SW 1271 (cell line): ENCODE data around the gene CCDC146.
"Not testable (repeated sequence)": the region's sequence is repeated elsewhere in the genome, so short reads cannot be mapped to it uniquely, and the experiment has no call there.

Source experiments
- DNase-seq, 2 experiments: peaks; one replicate each; lab custom pipeline; 2025; lab: John Stamatoyannopoulos, UW

CCDC146 gene

DNA sequence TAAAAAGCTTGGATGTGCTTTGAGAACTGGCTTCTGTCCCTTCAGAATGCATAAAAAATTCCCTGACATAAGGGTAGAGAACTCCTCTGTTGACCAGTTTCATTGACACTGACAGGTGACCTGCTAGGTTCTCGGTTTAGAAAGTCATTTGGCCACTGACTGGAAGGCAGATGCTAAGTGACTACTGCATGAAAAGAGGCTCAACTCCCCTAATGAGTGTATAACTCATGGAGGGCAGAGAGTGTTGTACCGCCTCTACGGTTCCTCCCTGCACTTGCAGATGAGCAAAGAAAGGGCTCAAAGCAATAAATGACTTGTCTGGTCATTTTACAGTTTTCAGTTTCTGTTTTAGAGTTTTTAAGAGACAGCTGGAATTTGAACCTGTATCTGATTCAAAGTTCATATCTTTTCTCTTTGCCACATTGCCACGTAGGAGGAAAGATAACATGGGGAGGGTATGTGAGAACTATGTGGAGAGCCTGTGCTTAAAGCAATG, 80.1 kb downstream of the CCDC146 start:
- DNase-seq = no peak

DNA sequence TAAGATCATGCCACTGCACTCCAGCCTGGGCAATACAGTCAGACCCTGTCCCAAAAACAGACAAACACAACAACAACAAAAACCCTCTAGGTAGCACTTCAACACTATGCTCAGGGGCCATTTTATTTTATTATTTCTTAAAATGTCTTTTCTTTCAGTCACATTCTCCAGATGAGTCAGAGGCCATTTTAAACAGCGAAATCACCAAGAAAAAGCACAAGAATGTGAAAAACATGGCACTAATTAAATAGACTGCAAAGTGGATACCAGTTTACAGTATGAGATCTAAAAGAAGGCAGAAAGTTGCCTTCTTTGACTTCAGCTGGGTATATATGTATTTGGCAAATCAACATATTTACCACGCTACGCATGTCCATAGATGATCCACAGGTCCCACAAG, 83.3 kb downstream of the CCDC146 start:
- no peak for DNase-seq

DNA sequence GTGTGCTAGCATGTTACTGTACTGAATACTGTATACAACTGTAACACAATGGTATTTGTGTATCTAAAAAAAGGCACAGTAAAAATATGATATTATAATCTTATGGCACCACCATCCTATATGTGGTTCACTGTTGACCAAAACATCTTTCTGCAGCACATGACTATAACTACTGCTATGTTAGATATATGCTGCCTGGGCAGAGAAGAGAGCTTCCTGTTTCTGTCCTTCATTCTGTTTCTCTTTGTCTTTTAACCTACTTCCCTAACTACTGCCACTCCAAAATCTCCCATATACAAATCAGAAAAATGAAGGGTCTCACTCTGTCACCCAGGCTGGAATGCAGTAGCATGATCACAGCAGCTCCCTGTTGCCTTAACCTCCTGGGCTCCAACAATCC, 86.0 kb downstream of the CCDC146 start:
- no peak for DNase-seq

DNA sequence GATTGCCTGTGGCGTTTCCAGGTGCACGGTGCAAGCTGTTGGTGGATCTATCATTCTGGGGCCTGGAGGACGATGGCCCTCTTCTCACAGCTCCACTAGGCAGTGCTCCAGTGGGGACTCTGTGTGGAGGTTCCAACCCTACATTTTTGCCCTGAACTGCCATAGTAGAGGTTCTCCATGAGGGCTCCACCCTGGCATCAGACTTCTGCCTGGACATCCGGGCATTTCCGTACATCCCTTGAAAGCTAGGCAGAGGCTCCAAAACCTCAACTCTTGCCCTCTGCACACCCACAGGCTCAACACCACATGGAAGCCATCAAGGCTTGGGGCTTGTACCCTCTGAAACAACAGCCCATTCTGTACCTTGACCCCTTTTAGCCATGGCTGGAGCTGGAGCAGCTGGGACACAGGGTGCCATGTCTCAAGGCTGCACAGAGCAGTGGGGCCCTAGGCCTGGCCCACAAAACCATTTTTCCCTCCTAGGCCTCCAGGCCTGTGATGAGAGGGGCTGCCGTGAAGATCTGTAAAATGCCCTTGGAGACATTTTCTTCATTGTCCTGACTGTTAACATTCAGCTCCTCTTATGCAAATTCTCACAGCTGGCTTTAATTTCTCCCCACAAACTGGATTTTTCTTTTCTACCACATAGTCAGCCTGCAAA, 87.2 kb downstream of the CCDC146 start:
- DNase-seq = no peak

DNA sequence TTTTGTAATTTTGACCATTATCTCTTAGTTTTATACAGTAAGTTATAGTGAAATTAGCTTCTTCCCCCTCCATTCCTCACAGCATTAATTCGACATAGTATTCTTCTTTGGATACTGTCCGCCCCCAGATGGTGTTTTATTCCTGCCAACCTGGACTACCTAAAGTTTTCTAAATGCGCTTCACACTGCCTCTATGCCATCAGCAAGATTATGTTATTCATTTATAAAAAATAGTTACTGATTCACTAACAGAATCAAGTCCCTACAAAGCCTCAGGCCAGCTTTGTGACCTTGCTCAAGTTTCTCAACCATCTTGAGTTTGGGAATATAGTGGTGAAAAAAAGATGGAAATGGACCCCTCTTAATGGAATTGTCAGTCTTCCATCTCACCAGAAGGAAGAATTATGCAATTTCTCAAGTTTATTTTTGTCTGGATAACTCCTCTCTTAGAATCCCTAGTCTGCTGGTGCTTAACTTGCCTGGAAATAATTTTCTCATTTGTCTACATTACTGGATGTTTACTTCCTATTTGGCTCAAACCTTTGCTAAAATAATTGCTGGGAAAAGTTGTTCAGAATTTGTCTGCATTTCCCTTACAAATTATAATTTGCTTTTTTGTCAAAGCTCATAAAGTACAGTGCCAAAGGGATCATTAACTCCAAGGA, 93.9 kb downstream of the CCDC146 start:
- DNase-seq = no peak

DNA sequence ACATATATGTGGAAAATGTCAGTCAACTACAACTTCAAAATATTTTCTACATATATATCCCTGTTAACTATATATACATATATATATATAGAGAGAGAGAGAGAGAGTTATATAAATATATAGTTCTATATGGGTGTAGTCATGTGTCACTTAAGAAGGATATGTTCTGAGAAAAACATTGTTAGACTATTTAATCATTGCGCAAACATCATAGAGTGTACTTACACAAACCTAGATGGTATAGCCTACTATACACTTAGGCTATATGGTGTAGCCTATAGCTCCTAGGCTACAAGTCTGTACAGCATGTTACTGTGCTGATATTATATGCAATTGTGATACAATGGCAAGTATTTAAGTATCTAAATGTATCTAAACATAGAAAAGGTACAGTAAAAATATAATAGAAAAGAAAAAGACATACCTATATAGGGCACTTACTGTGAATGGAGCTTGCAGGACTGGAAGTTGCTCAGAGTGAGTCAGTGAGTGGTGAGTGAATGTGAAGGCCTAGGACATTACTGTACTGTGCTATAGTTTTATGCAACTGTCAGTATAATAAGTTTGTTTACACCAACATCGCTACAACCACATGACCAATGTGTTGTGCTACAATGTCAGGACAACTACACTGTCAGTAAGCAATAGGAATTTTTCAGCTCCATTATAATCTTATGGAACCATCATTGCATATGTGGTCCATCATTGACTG, 95.2 kb downstream of the CCDC146 start:
- DNase-seq = no peak

DNA sequence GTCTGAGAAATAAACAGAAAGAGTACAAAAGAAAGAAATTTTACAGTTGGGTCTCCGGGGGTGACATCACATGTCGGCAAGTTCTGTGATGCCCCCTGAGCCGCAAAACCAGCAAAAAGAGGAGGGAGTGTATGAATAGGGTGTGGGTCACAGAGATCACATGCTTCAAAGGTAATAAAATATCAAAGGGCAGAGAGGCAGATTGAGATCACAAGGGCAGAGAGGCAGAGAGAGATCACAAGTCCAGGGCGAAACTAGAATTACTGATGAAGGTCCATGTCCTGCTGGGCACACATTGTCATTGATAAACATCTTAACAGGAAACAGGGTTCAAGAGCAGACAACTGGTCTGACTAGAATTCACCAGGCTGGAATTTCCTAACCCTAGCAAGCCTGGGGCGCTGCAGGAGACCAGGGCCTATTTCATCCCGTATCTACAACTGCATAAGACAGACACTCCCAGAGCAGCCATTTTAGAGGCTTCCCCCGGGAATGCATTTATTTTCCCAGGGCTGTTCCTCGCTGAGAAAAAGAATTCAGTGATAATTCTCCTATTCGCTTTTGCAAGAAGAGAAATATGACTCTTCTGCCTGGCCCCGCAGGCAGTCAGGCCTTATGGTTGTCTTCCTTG, 97.4 kb downstream of the CCDC146 start:
- not testable (repeated sequence) for DNase-seq

DNA sequence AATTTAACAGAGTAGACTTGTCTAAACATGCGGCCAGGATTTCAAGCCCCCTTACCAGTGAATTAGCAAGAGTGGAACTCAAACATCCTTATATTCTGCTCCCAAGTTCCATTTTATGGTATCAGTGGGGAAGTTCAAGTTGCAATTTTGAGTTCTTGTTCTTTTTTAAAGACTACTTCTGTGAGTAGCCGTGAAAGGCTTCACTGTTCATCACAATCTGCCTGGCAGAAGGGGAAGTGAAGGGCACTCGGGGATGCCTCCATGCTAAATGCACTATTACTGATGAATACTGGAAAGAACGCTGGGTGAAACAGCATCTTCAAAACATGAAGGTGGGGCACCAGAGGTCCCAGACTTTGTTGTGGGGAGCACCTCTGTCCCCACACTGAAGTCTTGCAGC, 99.7 kb downstream of the CCDC146 start:
- no peak for DNase-seq

DNA sequence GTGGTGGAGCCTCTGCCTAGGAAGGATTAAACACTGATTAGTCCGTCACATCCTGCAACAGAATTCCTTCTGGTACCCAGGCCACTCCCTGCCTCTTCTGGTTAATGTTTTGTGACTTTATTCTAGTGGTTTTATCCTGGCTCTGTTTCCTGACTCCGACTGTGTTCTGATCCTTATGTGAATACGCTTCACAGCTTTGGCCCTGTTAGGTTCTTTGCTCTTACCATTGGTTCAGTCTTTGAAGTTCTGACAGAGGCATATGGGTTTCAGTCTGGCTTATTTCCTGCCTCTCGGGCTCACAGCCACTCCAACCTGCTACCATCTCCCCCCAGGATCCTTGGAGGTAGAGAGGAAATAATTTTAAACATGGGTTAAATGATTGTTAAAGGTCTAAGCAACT, 100.4 kb downstream of the CCDC146 start:
- no peak for DNase-seq

DNA sequence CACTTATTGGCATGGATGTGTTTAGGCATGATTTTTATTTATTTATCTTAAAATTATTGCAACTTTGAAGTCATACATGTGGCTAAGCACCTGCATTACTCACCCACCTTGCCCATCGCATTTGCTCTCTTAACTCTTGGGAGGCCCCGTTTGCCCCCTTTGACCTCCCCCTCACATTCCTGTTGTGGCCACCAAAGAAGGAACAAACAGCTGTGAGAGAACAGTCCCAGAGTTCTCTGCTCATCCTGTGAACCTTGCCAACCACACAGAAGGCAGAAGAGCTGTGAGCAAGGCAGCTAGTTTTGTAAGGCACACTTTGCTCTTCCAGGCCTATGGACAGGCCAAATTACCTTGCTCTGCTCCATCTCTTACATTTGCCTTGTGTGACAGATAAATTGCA, 100.8 kb downstream of the CCDC146 start:
- no peak for DNase-seq

DNA sequence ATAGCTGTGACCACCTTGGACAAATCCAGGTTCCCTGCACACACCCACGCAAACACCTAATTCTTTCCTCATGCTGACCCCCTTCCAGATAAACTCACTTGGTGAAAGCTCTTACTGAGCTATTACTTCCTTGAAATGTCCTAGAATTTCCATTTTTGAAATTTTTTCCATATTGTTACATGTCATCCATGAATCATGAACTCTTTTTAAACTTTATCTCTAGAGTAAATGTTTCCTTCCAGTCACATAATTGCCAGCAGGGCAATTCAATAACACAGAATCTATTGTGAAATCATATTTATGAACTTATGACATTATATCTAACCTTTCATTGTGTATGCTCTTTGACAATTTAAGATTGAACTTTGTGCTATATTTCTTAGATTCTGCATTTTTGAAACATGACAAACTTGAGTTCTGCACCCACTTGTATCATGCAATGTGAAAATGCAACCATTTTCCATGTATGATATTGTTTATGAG, 104.0 kb downstream of the CCDC146 start:
- no peak for DNase-seq

DNA sequence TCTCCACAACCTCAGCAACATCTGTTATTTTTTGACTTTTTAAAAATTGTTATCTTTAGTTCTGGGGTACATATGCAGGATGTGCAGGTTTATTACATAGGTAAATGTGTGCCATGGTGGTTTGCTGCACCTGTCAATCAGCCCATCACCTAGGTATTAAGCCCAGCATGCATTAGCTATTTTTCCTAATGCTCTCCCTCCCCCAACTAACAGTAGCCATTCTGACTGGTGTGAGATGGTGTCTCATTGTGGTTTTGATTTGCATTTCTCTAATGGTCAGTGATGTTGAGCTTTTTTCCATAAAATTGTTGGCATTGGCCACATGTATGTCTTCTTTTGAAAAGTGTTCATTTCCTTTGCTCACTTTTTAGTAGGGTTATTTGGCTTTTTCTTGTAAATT, 106.4 kb downstream of the CCDC146 start:
- DNase-seq = not testable (repeated sequence)

DNA sequence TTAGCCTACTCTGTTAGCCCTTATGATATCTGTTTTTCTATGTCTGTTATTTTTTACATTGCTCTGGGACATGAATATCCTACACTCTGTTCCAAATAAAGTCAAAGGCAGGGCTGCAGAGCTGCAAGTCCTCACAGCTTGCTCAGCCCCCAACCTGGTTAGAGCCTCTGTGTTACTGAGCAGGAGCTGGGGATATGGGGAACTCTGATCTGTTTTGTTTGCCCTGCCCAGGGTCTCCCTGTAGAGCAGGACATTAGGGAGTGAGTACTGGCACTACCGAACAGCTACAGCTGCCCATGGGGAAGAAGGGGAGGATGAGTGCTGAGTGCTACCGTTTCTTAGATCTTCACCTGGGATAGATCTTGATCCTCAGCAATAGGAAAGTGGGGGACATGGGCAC, 110.1 kb downstream of the CCDC146 start:
- DNase-seq = no peak

DNA sequence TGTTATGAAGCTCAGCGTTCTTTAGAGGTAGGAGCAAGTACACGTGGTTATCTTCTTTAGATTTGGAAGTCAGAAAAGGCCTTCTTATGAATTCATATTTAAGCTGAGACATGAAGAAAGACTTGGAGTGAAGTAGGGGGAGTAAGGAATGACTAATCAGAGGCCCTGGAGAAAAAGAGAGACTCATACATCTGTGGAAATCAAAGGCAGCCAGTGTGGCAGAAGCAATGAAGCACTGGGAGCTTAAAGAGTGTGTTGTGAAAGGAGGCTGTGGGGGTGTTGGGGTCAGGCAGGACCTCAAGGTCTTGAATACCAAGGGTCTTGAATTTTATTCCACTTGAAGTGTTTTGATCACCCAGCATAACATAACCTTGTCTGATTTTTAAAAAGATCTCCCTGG, 112.9 kb downstream of the CCDC146 start:
- no peak for DNase-seq

DNA sequence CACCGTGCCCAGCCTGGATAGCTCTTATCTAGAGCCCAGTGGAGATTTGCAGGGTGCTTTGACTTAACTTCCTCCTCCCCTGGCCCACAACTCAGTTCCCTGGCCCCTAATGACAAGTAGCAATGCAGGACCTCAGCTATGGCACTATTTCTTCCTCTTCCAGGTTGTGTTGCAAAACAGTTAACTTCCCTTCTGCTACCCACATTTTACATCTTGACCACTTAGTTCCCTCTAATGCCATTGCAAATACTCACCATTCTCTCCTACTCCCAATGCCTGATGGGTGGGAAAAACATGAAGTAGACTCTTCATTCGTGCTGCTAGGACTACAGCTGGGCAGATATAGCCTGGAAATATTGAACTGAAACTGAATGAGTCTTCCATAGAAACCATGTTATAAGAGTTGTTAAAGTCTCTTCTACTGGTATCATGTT, 116.3 kb downstream of the CCDC146 start:
- DNase-seq = no peak

DNA sequence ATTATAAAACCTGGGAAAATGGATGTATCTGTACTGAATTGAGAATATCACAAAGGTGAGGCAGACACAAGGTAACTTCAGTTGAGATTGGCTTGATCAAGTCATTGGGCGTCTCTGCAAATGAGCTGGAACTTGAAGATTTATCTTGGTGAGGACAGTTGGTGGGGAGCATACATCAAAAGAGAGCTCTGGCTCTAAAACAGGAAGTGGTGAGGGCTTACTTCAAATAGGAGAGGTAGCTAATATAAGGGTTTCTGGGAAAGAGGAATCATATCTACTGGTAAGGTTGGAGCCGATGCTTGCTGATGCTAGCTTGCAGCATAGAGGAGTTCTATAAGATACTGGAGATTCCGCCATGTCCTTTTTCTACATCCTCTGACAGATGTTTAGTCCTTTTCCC, 117.1 kb downstream of the CCDC146 start:
- no peak for DNase-seq

DNA sequence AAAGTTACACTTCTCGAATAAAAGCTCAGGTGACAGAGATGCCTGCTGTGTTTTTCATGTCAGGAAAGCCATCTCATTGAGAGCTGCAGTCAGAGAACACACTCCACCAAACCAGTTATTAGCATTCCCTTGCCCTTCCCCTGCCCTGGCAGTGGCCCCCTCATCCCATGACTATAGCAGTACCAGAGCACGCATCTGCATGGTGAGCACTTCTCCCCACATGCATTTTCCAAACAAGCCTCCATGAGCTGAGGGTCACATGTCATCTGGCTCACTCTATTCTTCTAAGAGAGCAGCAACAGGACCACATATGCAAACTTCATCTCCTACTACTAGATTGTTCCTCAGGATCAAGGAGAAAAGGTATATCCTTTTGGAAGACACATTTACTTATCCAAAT, 119.7 kb downstream of the CCDC146 start:
- DNase-seq = no peak

DNA sequence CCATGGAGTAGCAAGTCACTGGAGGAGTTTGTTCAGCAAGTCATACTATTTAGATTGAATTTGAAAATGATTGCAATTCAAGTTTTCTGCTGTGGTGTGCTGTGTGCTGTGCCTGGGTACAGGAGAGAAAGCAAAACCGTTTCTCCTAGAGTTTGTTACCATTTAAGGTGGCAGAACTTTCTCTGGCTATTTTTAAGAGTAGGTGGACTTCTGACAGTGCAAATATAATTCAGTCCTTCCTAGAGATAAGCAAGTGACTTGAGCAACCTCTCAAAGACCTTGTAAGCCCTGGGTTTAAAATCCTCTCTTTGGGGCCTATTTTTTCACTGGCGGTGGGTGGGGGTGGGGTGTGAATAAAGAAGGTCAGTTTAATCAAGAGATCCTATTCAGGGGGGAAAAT, 120.1 kb downstream of the CCDC146 start:
- DNase-seq = no peak

DNA sequence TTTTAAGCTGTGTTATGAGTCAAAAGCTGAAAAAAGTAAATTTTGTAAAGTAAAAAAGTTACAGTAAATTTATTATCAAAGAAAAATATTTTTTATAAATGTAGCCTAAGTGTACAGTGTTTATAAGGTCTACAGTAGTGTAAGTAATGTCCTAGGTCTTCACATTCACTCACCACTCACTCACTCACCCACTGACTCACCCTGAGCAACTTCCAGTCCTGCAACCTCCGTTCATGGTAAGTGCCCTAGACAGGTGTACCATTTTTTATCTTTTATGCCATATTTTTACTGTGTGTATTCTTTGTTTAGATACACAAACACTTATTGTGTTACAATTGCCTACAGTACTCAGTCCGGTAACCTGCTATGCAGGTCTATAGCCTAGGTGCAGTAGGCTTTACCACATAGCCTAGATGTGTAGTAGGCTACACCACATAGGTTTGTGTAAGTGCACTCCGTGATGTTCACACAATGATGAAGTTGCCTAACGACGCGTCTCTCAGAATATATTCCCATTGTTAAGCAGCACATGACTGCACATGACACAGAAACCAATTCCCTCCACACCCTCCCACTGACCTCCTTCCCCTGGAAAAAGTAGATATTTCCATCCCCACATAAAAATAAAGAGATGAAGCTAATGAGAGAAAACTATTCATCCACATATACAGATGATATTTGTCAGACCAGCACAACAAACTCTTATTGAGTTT, 122.0 kb downstream of the CCDC146 start:
- DNase-seq = no peak

DNA sequence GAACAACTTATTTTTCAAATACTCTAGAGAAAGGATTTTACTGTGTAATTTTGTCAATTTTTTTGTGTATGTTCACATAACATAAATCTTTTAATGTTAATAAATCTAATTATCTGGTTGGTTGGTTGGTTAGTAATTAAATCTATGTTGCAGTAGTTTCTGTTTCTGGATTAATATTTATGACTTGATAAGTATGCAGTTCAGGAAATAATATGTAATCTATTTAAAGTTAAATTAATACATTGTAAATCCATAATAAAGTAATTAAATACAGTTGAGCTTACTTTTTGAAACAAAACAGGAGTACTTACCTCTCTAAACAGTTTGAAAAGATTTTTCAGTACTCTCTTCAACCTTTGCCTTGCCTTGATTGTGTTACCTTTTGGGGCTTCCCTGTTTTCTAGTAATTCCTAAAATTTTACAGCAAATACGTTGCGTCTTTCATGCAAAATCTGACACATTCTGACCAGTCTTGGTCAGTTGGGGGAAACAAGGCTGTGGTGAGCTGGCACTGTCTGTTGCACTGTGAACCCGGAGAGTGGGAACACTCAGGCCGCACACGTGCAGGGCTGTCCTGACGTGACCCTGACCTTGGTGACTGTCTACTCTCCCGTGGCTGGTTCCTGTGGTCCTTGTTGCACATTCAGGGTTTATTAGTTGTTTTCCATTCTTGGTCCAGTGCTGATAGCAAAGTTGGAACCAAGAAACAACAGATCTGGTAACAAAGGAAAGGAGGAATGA, 122.8 kb downstream of the CCDC146 start:
- no peak for DNase-seq

DNA sequence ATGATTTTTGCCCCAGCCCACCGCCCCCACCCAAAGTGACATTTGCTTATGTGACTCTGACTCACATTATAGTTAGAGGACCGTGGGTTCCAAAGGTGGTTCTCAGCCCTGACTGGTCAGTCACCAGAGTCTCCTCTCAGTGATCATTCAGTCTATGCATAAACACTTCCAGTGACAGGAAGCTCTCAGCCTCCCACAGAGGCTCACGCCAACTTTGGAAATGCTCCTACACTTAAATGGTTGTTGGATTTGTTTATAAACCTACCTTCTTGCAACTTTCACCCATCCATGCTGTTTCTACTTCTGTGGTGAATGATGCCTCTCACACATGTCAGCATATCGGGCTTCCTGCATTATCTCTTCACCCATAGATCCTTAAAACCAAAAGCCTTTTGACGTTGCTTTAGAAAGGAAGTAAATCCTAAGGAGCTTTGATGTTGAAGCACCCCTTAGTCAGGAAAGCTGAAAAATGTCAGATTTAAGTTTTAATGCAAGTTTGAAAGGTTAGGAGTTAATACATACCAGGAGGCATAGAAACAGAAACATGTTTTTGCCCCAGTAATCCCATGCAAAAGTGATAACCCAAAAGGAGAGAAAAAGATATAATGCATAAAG, 123.7 kb downstream of the CCDC146 start:
- no peak for DNase-seq
